ENCODE data around the gene EXD3.

EXD3 gene

GRCh38 chr9:137374131-137374845 is 48.7 kb downstream of the EXD3 start:
- no peak for DNase-seq (ENCODE audit: low read depth)
- H3K4me3 ChIP-seq (ENCODE audit: low read depth, low read length): no peak overlapping the region
- TF ChIP-seq, protein P1, sequence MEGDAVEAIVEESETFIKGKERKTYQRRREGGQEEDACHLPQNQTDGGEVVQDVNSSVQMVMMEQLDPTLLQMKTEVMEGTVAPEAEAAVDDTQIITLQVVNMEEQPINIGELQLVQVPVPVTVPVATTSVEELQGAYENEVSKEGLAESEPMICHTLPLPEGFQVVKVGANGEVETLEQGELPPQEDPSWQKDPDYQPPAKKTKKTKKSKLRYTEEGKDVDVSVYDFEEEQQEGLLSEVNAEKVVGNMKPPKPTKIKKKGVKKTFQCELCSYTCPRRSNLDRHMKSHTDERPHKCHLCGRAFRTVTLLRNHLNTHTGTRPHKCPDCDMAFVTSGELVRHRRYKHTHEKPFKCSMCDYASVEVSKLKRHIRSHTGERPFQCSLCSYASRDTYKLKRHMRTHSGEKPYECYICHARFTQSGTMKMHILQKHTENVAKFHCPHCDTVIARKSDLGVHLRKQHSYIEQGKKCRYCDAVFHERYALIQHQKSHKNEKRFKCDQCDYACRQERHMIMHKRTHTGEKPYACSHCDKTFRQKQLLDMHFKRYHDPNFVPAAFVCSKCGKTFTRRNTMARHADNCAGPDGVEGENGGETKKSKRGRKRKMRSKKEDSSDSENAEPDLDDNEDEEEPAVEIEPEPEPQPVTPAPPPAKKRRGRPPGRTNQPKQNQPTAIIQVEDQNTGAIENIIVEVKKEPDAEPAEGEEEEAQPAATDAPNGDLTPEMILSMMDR (IDR thresholded peaks at IDR 0.05; ENCODE audit: insufficient read depth, low read depth, low read length, missing control alignments): no peak

GRCh38 chr9:137373611-137373980 is 49.4 kb downstream of the EXD3 start:
- no peak for DNase-seq (ENCODE audit: low read depth)
- TF ChIP-seq, protein P1 (IDR thresholded peaks at IDR 0.05; ENCODE audit: insufficient read depth, low read depth, low read length, missing control alignments): no peak
- no peak overlapping the region for H3K4me3 ChIP-seq (ENCODE audit: low read depth, low read length)

DNA sequence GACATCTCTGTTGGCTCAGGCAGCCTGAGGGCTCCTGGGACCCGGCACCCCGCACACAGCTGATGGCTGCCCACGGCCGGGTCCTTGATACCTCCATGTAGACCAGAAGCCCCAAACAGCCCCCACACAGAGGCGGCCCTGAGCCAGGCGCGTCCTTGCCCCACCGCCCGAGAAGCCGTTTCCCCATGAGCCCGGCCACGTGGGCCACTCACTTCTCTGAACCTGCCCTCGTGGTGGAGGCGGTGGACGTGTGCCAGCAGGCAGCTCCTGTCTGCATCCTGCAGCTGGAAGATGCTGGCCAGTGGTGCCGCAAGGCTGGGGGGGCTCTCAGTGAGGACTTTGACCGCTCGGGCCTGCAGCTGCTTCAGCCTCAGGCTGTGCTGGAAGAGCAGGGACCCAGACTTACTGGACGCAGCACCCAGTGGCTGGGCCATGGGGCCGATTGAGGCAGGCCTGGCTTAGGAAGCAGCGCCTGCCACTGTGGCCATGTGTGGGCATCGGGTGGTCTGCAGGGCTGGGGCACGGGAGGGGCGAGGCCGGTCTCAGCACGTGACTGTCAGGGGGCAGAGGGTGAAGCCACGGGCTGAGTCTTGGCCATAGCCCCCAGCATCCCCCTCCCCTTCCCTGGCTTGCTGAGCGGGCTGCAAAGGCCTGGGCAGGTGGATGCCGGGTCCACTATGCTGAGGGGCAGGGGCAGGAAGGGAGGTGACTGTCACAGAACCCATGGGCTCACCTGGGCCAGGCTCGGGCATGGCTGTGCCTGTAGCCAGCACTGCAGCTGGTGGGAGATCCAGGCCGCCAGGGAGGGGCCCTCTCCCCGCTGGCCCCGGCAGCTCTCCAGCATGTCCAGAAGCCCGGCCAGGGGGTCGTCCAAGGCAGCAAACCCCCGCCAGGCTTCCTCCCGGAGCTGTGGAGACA is 50.0 kb downstream of the EXD3 start:
- TF ChIP-seq, protein P1 (IDR thresholded peaks at IDR 0.05; ENCODE audit: insufficient read depth, low read depth, low read length, missing control alignments): no peak
- H3K4me3 ChIP-seq (ENCODE audit: low read depth, low read length): no peak overlapping the region
- DNase-seq (ENCODE audit: low read depth): no peak

- TF ChIP-seq, protein P1 (IDR thresholded peaks at IDR 0.05; ENCODE audit: insufficient read depth, low read depth, low read length, missing control alignments): no peak
- H3K4me3 ChIP-seq (ENCODE audit: low read depth, low read length): no peak overlapping the region
- no peak for DNase-seq (ENCODE audit: low read depth)
These were observed 50.9 kb downstream of the EXD3 start for GRCh38 chr9:137371946-137372651.

DNA sequence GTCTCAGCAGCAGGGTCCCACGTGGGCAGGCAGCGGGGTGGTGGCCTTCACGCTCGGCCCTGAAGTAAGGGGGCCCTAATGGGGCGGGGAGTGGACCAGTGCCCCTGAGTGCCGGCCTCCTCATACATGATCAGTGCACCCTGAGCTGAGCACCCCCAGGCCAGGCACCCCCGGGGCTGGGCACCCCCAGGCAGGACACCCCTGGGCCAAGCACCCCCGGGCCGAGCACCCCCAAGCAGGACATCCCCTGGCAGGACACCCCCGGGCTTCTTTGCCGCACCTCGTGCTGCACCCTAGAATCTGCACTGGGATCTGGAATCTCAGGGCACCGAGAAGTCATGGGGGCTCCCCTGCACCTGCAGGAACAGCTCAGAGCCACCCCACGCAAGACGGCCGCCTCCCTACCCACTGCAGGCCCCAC is 51.4 kb downstream of the EXD3 start:
- no peak for DNase-seq (ENCODE audit: low read depth)
- TF ChIP-seq, protein P1 (IDR thresholded peaks at IDR 0.05; ENCODE audit: insufficient read depth, low read depth, low read length, missing control alignments): no peak
- no peak overlapping the region for H3K4me3 ChIP-seq (ENCODE audit: low read depth, low read length)

- H3K4me3 ChIP-seq (ENCODE audit: low read depth, low read length): no peak overlapping the region
- no peak for DNase-seq (ENCODE audit: low read depth)
- TF ChIP-seq, protein P1 (IDR thresholded peaks at IDR 0.05; ENCODE audit: insufficient read depth, low read depth, low read length, missing control alignments): no peak
These were observed 52.0 kb downstream of the EXD3 start for GRCh38 chr9:137370865-137371520.

All from GM12865 (cell line).